ENCODE data around the gene VEGFA.

The VEGFA gene

DNA sequence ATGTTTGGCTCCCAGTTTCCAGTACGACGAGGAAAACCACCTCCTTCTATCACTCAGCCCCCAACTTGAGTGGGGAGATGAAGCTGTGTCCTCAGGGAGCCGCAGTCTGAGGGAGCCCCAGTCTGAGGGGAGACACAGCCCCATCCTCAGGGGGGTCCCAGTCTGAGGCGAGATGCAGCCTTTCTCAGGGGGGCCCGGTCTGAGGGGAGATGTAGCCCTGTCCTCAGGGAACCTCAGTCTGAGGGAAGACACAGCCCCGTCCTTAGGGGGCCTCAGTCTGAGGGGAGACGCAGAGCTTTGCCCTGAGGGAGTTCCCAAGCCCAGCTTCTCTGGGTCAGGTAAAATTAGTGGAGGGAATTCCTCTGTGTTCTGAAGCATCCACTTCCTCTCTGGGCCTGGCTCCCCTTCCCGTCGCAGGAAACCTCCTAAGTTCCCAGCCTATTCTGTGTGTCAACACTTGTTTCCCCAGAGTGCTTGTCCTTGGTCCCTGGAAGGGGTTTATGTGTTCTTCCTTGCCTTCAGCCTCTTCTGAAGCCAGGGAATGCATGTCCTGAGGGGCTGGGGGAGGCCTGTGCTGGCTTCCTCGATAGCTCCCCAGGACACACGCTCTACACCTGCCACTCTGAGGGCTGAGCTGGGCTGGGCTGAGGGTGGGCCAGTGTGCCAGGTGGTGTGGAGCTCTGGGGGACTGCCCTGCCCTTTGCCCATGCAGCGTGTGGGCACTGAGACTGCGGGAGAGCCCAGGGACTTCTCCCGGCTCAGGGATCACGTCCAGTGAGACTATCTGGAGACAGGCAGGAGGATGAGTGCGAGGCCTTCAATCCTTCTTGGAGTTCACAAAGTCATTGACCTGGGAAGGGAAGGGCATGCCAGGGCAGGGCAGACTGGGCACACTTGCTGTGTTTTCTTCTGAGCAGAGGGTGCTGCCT, 55.4 kb downstream of the VEGFA start:
- H3K4me3 Mint-ChIP-seq: no peak overlapping the region
- peaks cover 6% of the 10 kb centered on the region for H3K4me1 Mint-ChIP-seq
- no peaks in the 10 kb centered on the region for H3K9me3 Mint-ChIP-seq
- DNase-seq (ENCODE audit: low spot score in 2 of 2): no peak
- H3K27ac Mint-ChIP-seq (ENCODE audit: low read depth): no peak overlapping the region
- ATAC-seq (replicated peaks; ENCODE audit: extremely low read depth, poor library complexity, severe bottlenecking): no peak
- peaks cover 16% of the 10 kb centered on the region for H3K27me3 Mint-ChIP-seq
- no peaks in the 10 kb centered on the region for H3K36me3 Mint-ChIP-seq (ENCODE audit: insufficient read depth)

GRCh38 chr6:43826730-43827129, 56.7 kb downstream of the VEGFA start:
- Mint-ChIP-seq H3K27me3 (peaks cover 13% of the 10 kb centered on the region), H3K4me1 (peaks cover 6% of the 10 kb centered on the region), H3K4me3 (no peak overlapping the region), H3K36me3 (ENCODE audit: insufficient read depth) (no peaks in the 10 kb centered on the region), H3K9me3 (no peaks in the 10 kb centered on the region), H3K27ac (ENCODE audit: low read depth) (no peak overlapping the region)
- DNase-seq (ENCODE audit: low spot score in 2 of 2) (no peak), ATAC-seq (replicated peaks; ENCODE audit: extremely low read depth, poor library complexity, severe bottlenecking) (no peak)

GRCh38 chr6:43827898-43828297, 57.9 kb downstream of the VEGFA start:
- peaks cover 9% of the 10 kb centered on the region for H3K27me3 Mint-ChIP-seq
- H3K4me3 Mint-ChIP-seq: no peak overlapping the region
- no peak for DNase-seq (ENCODE audit: low spot score in 2 of 2)
- H3K27ac Mint-ChIP-seq (ENCODE audit: low read depth): no peak overlapping the region
- ATAC-seq (replicated peaks; ENCODE audit: extremely low read depth, poor library complexity, severe bottlenecking): no peak
- peaks cover 6% of the 10 kb centered on the region for H3K4me1 Mint-ChIP-seq
- no peaks in the 10 kb centered on the region for H3K36me3 Mint-ChIP-seq (ENCODE audit: insufficient read depth)
- no peaks in the 10 kb centered on the region for H3K9me3 Mint-ChIP-seq

GRCh38 chr6:43828711-43829110, 58.7 kb downstream of the VEGFA start:
- no peak overlapping the region for H3K4me3 Mint-ChIP-seq
- no peaks in the 10 kb centered on the region for H3K9me3 Mint-ChIP-seq
- DNase-seq (ENCODE audit: low spot score in 2 of 2): no peak
- H3K36me3 Mint-ChIP-seq (ENCODE audit: insufficient read depth): no peaks in the 10 kb centered on the region
- peaks cover 6% of the 10 kb centered on the region for H3K4me1 Mint-ChIP-seq
- no peak for ATAC-seq (replicated peaks; ENCODE audit: extremely low read depth, poor library complexity, severe bottlenecking)
- peaks cover 9% of the 10 kb centered on the region for H3K27me3 Mint-ChIP-seq
- no peak overlapping the region for H3K27ac Mint-ChIP-seq (ENCODE audit: low read depth)

DNA sequence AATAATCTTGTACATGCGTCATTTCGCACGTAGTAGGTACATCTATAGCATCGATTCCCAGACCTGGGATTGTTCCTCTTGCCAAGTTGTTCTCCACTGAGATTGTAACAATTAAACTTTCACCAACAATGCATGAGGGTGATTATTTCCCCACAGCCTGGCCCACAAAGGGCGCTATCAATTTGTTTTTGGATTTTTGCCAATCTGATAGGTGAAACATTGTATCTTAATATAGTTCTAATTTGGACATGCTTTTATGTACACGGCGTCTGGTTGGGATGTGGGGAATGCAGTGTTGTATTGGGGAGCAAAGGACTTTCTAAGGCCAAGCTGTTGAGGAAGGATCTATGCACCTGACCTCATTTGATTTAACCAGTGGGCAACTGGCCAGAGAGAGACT, 59.5 kb downstream of the VEGFA start:
- Mint-ChIP-seq H3K4me3 (no peak overlapping the region), H3K9me3 (no peaks in the 10 kb centered on the region), H3K27me3 (peaks cover 9% of the 10 kb centered on the region), H3K4me1 (peaks cover 3% of the 10 kb centered on the region), H3K27ac (ENCODE audit: low read depth) (no peak overlapping the region), H3K36me3 (ENCODE audit: insufficient read depth) (no peaks in the 10 kb centered on the region)
- ATAC-seq (replicated peaks; ENCODE audit: extremely low read depth, poor library complexity, severe bottlenecking) (no peak), DNase-seq (ENCODE audit: low spot score in 2 of 2) (no peak)

- DNase-seq (ENCODE audit: low spot score in 2 of 2) (no peak), ATAC-seq (replicated peaks; ENCODE audit: extremely low read depth, poor library complexity, severe bottlenecking) (no peak)
- no peaks in the 10 kb centered on the region for H3K36me3 Mint-ChIP-seq (ENCODE audit: insufficient read depth)
- no peaks in the 10 kb centered on the region for H3K4me1 Mint-ChIP-seq
- no peaks in the 10 kb centered on the region for H3K9me3 Mint-ChIP-seq
- no peak overlapping the region for H3K4me3 Mint-ChIP-seq
- H3K27ac Mint-ChIP-seq (ENCODE audit: low read depth): no peak overlapping the region
- peaks cover 18% of the 10 kb centered on the region for H3K27me3 Mint-ChIP-seq
Measured at GRCh38 chr6:43830775-43831174, 60.8 kb downstream of the VEGFA start.

DNA sequence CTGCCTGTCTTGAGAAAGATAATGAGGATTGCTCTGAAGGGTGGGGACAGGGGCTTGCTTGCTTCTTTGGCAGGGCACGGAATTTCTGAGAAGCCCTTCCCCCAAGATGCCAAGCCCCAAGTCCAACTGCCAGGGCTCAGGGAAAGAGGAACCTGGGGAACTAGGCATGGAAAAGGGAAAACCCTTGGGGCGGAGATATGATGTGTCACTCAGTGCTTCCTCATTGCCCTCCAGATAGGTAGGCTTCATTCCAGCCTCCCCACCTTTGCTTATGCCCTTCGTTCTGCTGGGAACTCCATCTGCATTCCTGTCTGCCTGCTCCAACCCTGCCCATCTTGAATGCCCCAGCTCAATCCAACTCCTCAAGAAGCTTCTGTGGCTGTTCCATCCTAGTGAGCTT, 61.2 kb downstream of the VEGFA start:
- ATAC-seq (replicated peaks; ENCODE audit: extremely low read depth, poor library complexity, severe bottlenecking) (no peak), DNase-seq (ENCODE audit: low spot score in 2 of 2) (no peak)
- no peak overlapping the region for H3K4me3 Mint-ChIP-seq
- H3K9me3 Mint-ChIP-seq: no peaks in the 10 kb centered on the region
- H3K27ac Mint-ChIP-seq (ENCODE audit: low read depth): no peak overlapping the region
- H3K27me3 Mint-ChIP-seq: peaks cover 22% of the 10 kb centered on the region
- no peaks in the 10 kb centered on the region for H3K36me3 Mint-ChIP-seq (ENCODE audit: insufficient read depth)
- no peaks in the 10 kb centered on the region for H3K4me1 Mint-ChIP-seq

DNA sequence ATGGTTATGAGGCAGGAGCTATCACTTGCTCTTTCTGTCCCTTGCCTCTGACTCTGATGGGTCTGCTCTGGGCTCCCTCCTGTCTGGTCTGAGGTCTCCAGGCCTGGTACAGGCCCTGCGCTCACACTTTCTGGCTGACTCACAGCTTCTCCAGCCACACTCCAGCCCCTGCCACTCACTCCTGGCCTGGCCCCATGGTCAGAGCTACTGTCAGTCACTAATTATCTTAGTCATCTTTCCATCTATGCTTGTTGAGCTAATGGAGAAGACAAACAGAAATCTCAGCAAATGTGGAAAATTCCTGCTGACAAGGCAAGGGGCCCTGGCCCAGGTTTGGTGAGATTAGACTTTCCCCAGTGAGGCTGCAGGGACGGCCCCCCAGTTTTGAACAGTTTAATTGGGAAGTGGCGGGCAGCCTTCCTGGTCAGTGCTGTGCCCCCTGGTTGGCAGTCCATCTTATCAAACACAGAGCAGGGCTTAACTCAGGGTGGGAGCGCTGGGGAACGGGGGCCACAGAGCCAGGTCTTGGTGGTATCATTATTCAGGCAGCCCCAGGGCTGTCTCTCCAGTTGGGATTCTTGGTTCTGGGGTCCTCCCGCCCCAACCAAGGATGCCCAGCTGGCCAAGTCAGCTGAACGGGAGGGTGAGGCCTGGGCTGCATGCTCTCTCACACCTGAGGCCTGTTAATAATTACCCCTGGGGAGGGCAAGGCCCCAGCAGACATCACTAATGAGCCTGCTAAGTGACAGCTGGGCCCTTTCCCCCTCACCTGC, 63.4 kb downstream of the VEGFA start:
- Mint-ChIP-seq H3K4me1 (no peaks in the 10 kb centered on the region), H3K9me3 (no peaks in the 10 kb centered on the region), H3K4me3 (no peak overlapping the region), H3K36me3 (ENCODE audit: insufficient read depth) (no peaks in the 10 kb centered on the region), H3K27ac (ENCODE audit: low read depth) (no peak overlapping the region), H3K27me3 (peaks cover 22% of the 10 kb centered on the region)
- no peak for DNase-seq (ENCODE audit: low spot score in 2 of 2)
- ATAC-seq (replicated peaks; ENCODE audit: extremely low read depth, poor library complexity, severe bottlenecking): no peak

- DNase-seq (ENCODE audit: low spot score in 2 of 2) (no peak), ATAC-seq (replicated peaks; ENCODE audit: extremely low read depth, poor library complexity, severe bottlenecking) (no peak)
- no peaks in the 10 kb centered on the region for H3K4me1 Mint-ChIP-seq
- no peak overlapping the region for H3K4me3 Mint-ChIP-seq
- no peaks in the 10 kb centered on the region for H3K36me3 Mint-ChIP-seq (ENCODE audit: insufficient read depth)
- no peaks in the 10 kb centered on the region for H3K9me3 Mint-ChIP-seq
- H3K27me3 Mint-ChIP-seq: peaks cover 22% of the 10 kb centered on the region
- H3K27ac Mint-ChIP-seq (ENCODE audit: low read depth): no peak overlapping the region
Measured at GRCh38 chr6:43833996-43834390, 64.0 kb downstream of the VEGFA start.

- Mint-ChIP-seq H3K27me3 (peaks cover 22% of the 10 kb centered on the region), H3K9me3 (no peaks in the 10 kb centered on the region), H3K36me3 (ENCODE audit: insufficient read depth) (no peaks in the 10 kb centered on the region), H3K4me1 (no peaks in the 10 kb centered on the region), H3K27ac (ENCODE audit: low read depth) (no peak overlapping the region), H3K4me3 (no peak overlapping the region)
- DNase-seq (ENCODE audit: low spot score in 2 of 2) (no peak), ATAC-seq (replicated peaks; ENCODE audit: extremely low read depth, poor library complexity, severe bottlenecking) (no peak)
Measured at GRCh38 chr6:43834528-43835155, 64.6 kb downstream of the VEGFA start.

- Mint-ChIP-seq H3K36me3 (ENCODE audit: insufficient read depth) (no peaks in the 10 kb centered on the region), H3K4me3 (no peak overlapping the region), H3K4me1 (no peaks in the 10 kb centered on the region), H3K9me3 (no peaks in the 10 kb centered on the region), H3K27me3 (peaks cover 13% of the 10 kb centered on the region), H3K27ac (ENCODE audit: low read depth) (no peak overlapping the region)
- no peak for DNase-seq (ENCODE audit: low spot score in 2 of 2)
- no peak for ATAC-seq (replicated peaks; ENCODE audit: extremely low read depth, poor library complexity, severe bottlenecking)
Measured at GRCh38 chr6:43835872-43836419, 65.9 kb downstream of the VEGFA start.

Measured in central memory CD8-positive, alpha-beta T cell (primary cell).